G401.6 (cell line): ENCODE measurements around the gene TBX3.

Source experiments
- FAIRE-seq: peaks from 2 replicates; lab custom pipeline; 2012; peaks lifted over from hg19 to GRCh38; lab: Jason Lieb, UNC

Gene TBX3

GRCh38 chr12:114627393-114627792 is 56.6 kb downstream of the TBX3 start:
- no peak for FAIRE-seq

GRCh38 chr12:114625294-114625851 is 58.6 kb downstream of the TBX3 start:
- no peak for FAIRE-seq

GRCh38 chr12:114623737-114624136 is 60.2 kb downstream of the TBX3 start:
- no peak for FAIRE-seq
